Pulmonary artery endothelial cell (primary cell): ENCODE results near the gene CDSN. TPM values are rescaled to one million over a fixed set of nuclear protein-coding genes. Genes with fewer than 3 reads are reported as not detected.

Experiments used
- DNase-seq: peaks from one replicate; pipeline ENCODE4 v3.0.0-alpha.2; 2011; ENCODE audit warnings: low read depth, low spot score
- total RNA-seq: library from RNA; depleted of rRNA; stranded (reverse); fragments of >200 nt; gene quantifications from 2 replicates; pipeline ENCODE4 v1.2.3, GENCODE V29; 2014

The CDSN gene
- total RNA-seq, 1 donor from 2014 or later, result not detected

DNA sequence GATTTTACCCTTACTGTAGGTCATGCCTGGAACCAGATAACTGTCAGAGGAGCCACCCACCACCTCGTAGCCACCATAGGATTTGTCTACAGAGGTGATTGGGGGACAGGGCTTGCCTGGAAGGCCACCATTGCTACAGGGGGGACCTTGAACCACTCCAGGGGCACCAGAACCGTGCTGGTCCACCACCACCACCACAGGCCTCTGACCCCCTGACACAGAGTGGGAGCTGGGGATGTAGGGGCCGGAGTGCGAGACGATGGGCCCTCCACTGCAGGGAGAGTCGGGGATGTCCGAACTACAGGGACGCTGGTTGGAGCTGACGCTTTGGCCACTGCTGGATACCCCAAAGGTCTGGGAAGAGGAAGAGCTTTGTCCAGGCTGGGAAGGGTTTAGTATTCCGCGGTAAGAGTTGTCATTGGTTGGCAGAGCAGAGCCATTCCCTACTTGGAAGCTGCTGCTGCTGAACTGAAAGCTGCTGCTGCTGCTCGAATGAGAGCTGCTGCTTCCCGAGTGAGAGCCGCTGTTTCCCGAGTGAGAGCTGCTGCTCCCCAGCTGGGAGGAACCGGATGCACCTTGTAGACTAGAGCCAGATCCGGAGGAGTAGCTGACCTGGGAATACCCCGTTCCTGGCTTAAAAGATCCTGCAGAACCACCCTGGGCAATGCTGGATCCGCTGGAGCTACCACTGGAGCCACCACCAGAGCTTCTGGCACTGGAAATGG, 3.4 kb downstream of the CDSN start:
- no peak for DNase-seq

GRCh38 chr6:31115941-31116560, 4.2 kb downstream of the CDSN start:
- no peak for DNase-seq

- no peak for DNase-seq
These were observed 5.0 kb downstream of the CDSN start for GRCh38 chr6:31114970-31115849.

DNA sequence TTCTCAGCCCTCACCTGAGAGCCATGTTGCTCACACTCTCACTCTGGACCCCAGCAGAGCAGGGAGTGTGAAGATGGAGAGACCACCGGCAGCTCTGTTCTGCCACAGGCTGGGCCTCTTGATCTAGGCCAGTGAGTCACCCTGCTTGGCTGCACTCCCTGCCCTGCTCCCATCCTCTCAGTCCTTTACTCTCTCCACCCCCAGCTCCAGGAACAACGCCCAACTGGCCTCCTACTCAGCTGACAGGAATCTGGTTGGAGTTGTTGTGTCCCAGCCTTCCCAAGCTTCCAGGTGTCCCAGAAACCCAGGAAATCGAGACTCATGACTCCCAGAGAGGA, 5.7 kb downstream of the CDSN start, which contains the start of gene PSORS1C1:
Gene PSORS1C1, plus strand, starts transcription at position 260 of the 338 bp plus-strand sequence. CDS start 14,833 bp downstream, outside the sequence.
- peak; percentile 70 for DNase-seq

DNA sequence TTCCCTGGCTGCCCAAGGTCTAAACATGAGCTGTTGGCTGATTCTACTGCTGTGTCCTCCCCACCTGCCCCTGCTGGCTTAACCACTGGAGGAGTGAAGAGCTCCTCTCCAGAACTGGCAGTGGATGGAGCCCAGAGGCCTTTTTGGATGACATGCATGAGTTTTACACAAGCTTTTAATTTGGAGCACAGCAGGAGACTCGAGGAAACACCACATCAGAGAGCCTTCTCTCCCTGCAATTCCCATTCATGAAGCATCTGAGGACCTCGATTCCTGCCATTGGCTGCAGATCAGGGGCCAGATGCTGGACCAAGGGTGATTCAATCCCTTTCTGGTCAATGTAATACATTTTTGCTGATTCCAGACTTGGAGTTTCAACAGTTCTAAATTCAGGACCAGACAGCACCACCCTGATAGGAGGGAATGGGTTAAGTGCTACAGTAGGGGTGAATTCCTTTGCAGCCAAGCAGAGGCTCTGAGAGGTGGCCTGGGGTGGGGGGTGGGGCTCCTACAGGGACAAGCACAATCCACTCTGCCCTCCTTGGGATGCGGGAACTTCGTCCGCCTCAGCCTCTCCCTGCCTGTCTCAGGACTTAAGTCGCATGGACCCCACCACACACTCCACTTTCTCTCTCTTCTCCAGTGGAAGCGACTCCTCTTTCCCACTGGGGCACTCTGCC, 6.2 kb downstream of the CDSN start:
- no peak for DNase-seq

DNA sequence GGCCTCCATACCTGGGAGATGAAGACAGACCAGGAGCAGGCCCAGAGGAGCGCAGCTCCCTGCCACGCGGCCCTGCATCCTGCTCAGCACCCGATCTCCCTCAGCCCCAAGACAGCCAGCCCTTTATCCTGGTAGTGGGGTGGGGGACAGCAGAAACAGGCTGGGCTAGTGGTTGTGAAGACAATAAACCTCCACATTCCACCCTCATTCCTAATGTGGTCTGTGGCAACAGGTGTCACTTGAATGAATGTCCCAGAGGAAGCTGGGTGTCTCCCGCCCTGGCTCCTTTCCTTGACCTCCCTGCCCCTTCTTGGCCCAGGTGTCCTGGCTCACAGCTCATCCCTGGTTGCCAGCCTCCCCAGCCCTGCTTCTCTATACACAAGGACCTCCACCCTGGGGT, 7.8 kb downstream of the CDSN start, which contains the start of gene C6orf15:
Gene C6orf15, minus strand, starts transcription at position 98 of the 400 bp plus-strand sequence. Its CDS starts 20 bp downstream, at position 78.
- no peak for DNase-seq

- no peak for DNase-seq
These were observed 8.5 kb downstream of the CDSN start for GRCh38 chr6:31111712-31112111.

DNA sequence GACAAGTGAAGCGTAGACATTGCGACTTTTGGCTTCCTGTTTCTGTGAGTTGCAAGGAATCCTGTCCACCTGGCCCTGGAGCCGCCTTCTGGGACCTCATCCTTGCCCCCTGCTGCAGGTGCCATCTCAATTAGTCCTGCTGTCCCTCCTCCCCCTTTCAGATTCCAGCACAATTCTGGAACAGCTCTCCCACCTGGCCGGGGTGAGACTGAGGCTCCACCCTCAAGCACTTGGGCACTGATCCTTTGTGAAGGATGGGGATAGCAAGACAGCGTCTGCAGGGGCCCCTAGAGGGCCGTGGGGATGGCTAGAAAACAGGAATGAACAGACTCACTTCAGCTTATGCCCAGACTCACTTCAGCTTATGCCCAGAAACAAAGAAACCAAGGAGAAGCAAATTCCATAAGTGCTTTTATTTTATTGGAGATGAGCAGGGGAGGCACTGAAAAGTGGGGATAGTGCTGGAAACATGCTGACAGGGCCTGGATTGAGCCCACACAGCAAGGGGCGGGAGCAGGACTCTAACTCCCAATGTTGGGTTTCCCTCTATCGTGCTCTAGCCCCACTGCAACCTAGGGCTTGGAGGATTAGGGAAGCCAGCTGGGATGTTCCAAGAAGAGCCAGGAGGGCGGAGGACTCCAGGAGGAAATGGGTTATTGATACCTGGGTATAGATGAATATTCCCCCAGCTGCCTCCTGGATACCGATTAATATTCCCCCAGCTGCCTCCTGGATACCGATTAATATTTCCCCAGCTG, 9.2 kb downstream of the CDSN start:
- DNase-seq, result no peak

GRCh38 chr6:31107052-31107451, 13.2 kb downstream of the CDSN start:
- no peak for DNase-seq

DNA sequence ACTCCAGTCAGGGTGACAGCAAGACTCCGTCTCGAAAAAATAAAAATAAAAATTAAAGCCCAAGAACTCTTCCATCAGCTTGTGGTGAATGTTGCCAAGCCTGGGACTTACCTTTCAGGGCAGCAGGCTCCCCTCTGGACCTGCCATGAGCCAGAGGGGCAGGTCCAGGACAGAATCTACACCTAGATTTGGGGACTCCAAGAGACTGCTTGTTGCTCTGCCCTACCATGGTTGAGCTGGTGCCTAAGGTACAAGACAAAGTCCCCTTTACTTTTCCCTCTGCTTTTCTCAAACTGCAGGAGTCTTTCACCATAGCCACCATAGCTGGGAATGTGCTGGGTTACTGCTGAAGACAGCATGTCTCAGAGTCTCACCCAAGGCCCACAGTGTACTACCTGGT, 17.1 kb downstream of the CDSN start:
- no peak for DNase-seq

- DNase-seq, result no peak
These were observed 21.8 kb downstream of the CDSN start for GRCh38 chr6:31098449-31098938.

GRCh38 chr6:31096656-31097055, 23.6 kb downstream of the CDSN start:
- no peak for DNase-seq

GRCh38 chr6:31096215-31096614, 24.0 kb downstream of the CDSN start:
- no peak for DNase-seq

- DNase-seq, result peak; percentile 64
These were observed 25.8 kb downstream of the CDSN start for GRCh38 chr6:31094389-31094881.

DNA sequence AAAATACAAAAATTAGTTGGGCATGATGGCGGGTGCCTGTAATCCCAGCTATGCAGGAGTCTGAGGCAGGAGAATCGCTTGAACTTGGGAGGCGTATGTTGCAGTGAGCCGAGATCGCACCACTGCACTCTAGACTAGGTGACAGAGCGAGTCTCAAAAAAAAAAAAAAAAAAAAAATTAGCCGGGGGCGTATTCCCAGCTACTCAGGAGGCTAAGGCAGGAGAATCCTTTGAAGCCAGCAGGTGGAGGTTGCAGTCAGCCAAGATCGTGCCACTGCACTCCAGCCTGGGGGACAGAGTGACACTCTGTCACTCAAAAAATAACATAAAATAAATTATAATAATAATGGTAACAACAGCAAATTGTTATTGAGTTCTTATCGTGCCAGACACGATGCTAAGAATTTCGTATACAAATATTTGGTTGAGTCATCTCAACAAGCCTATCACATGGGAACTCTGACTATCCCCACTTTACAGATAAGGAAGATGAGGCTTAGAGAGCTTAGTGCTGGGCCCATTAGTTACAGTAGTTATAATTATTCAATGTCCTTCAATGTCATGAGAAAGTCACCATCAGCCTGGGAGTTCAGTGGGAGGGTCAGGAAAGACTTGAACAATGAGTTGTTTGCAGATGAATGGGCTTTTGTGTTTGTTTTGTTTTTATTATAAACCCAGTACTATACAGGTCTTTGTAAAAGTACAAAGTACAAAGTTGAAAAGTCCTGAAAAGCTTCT, 27.3 kb downstream of the CDSN start:
- DNase-seq, result no peak

- DNase-seq, result no peak
These were observed 28.0 kb downstream of the CDSN start for GRCh38 chr6:31092238-31092637.

DNA sequence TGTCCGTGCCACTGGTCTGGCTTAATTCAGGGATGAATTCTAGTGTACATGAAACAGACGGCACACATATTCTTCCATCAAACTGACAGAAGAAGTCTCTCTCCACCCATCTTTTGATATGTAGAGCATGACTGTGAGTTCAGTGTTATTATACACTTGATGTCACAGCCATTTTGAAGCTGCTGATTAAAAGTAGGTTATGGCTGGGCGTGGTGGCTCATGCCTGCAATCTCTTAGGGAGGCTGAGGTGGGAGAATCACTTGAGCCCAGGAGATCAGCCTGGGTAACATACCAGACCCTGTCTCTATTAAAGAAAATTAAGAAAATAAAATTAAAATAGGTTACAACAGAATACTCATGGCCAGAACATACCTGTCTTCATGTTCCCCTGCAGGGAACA, 28.6 kb downstream of the CDSN start:
- no peak for DNase-seq

DNA sequence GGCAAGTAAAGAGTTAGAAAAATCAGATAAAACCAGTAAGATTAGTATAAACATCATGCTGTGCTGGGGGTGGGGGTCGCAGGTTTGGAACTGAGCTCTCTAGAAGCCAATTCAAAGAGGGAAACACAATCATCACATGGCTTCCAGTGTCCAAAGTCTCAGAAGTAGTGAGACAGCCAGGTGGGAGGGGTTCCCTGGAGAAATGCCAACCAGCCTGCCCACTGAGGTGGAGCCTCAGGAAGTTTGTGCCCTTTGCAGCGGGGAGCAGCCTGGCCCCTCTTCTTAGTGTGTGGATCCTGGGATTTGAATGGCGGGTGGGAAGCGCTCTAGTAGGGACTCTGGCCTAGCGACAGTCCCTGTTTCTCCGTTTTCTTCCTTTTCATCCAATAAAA, 29.3 kb downstream of the CDSN start:
- no peak for DNase-seq

- DNase-seq, result no peak
These were observed 29.8 kb downstream of the CDSN start for GRCh38 chr6:31090275-31090972.
